Suprapubic skin (tissue), 4 donors: ENCODE results near the gene TBC1D22A. TPM values are rescaled to one million over a fixed set of nuclear protein-coding genes. Genes with fewer than 3 reads are reported as not detected.

ENCODE experiments used
- DNase-seq, 2 donors: peaks; one replicate each; pipeline ENCODE4 v3.0.0-alpha.2; 2019; ENCODE audit warnings: low spot score in 2 of 2
- H3K27ac ChIP-seq: fragments of 200-600 bp; sonication (generic); one replicate; pipeline ENCODE4 v1.5.1; 2019
- H3K27me3 ChIP-seq: fragments of 200-600 bp; sonication (generic); one replicate; pipeline ENCODE4 v1.5.1; 2019
- H3K36me3 ChIP-seq: fragments of 200-600 bp; sonication (generic); one replicate; pipeline ENCODE4 v1.5.1; 2019
- H3K4me1 ChIP-seq: fragments of 200-600 bp; sonication (generic); one replicate; pipeline ENCODE4 v1.5.1; 2019
- H3K4me3 ChIP-seq: fragments of 200-600 bp; sonication (generic); one replicate; pipeline ENCODE4 v1.5.1; 2019; ENCODE audit warnings: mild to moderate bottlenecking
- H3K9me3 ChIP-seq: fragments of 200-600 bp; sonication (generic); one replicate; pipeline ENCODE4 v1.5.1; 2019
- EP300 ChIP-seq: sonication (generic); formaldehyde crosslinking; IDR thresholded peaks from one replicate; pipeline ENCODE4 v1.6.1; 2017; ENCODE audit warnings: antibody characterized with exemption
- POLR2A ChIP-seq, 2 donors: fragments of 450-650 bp; IDR thresholded peaks; one replicate each; pipeline ENCODE4 v1.6.1; 2017; ENCODE audit warnings: antibody characterized with exemption in 2 of 2, mild to moderate bottlenecking in 2 of 2, moderate library complexity in 2 of 2
- POLR2AphosphoS5 ChIP-seq, 3 donors: sonication (generic); formaldehyde crosslinking; IDR thresholded peaks; one replicate each; pipeline ENCODE4 v1.6.1; 2017; ENCODE audit warnings: antibody characterized with exemption in 3 of 3
- WGBS: methylation state at CpG from one replicate; pipeline ENCODE4 v1.1.5; 2018; 5-methylcytosine and 5-hydroxymethylcytosine counted together
- total RNA-seq, 4 donors: library from RNA; depleted of rRNA; stranded (reverse); fragments of >200 nt; gene quantifications; one replicate each; pipeline ENCODE4 v1.1.0, GENCODE V29; 2016
- TF ChIP-seq, protein P1 (sequence below), 2 donors: fragments of 200-600 bp in 1 of 2; fragments of 450-650 bp in 1 of 2; sonication (generic) in 1 of 2; IDR thresholded peaks; one replicate each; pipeline ENCODE4 v1.5.1; 2016 to 2019; ENCODE audit warnings: antibody characterized with exemption in 2 of 2, mild to moderate bottlenecking in 1 of 2, moderate library complexity in 1 of 2

The TBC1D22A gene
- total RNA-seq, 4 donors from 2014 or later = 24.8 to 43.2 (median 35.4) TPM

DNA sequence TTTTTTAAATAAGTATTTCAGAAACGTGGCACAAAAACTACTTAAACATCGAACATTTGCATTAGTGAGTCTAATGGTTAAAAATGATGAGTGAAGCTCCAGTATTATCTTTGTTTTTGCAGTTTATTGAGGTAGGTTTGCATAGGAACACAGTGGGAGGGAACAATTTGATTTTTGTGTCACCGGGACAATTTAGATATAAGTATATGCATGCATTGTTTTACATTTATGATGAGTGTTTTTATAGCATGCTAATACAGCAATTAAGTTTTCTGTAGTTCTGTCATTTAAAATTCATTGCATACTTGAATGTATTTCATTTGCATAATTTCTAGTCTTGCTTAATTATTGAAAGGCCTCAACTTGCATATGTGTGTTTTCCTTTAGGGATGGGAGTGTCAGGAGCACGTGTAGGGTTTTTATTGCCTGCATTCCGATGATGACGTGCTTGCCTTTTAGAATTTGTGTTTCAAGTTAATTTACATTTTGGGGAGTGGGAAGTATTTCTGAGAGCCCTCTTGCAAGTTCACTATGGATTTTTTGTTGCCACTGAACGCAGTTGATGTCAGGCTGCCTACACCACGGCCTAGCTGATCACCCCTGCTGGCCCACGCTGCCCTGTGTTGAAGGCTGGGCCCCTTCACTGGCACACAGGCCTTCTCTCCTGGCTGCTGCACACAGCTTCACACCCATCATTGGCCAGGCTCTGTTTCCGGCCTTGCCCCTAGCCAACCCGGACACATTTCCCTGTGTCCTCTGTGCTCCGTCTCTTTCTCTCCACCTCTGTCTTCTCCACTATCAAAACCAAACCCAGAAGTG lies 120.9 kb downstream of the TBC1D22A start:
- Histone ChIP-seq H3K9me3 (no peaks in the 10 kb centered on the region), H3K4me1 (peaks cover 8% of the 10 kb centered on the region), H3K27me3 (no peaks in the 10 kb centered on the region), H3K36me3 (peaks cover 2% of the 10 kb centered on the region), H3K4me3 (no peak overlapping the region), H3K27ac (no peak overlapping the region)
- 62% methylated on average over 12 of the region's 12 CpGs for WGBS
- no peak for DNase-seq
- TF ChIP-seq, protein P1, sequence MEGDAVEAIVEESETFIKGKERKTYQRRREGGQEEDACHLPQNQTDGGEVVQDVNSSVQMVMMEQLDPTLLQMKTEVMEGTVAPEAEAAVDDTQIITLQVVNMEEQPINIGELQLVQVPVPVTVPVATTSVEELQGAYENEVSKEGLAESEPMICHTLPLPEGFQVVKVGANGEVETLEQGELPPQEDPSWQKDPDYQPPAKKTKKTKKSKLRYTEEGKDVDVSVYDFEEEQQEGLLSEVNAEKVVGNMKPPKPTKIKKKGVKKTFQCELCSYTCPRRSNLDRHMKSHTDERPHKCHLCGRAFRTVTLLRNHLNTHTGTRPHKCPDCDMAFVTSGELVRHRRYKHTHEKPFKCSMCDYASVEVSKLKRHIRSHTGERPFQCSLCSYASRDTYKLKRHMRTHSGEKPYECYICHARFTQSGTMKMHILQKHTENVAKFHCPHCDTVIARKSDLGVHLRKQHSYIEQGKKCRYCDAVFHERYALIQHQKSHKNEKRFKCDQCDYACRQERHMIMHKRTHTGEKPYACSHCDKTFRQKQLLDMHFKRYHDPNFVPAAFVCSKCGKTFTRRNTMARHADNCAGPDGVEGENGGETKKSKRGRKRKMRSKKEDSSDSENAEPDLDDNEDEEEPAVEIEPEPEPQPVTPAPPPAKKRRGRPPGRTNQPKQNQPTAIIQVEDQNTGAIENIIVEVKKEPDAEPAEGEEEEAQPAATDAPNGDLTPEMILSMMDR (IDR thresholded peaks at IDR 0.05) = no peak
- TF ChIP-seq EP300 (no peak), POLR2AphosphoS5 (IDR thresholded peaks at IDR 0.05) (no peak), POLR2A (IDR thresholded peaks at IDR 0.05) (no peak)

DNA sequence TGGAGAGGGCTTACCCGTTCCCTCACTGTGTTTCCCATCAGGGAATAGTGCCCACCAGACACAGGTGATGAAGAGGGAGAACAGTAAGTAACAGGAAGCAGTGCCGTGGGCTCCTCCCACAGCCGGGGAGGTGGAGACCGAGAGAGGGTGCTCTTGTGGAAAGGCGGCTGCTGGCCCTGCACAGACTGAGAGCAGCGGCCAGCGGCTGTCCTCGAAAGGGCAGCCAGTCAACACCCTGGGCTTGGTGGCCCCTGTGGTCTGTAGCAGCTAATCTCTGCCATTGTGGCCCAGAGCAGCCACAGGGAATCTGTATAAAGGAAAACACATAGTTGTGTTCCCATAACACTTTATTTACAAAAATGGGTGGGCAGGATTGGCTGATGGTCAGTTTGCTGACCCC lies 121.9 kb downstream of the TBC1D22A start:
- no peak overlapping the region for H3K27ac ChIP-seq
- 92% methylated on average over 8 of the region's 8 CpGs for WGBS
- H3K9me3 ChIP-seq = no peaks in the 10 kb centered on the region
- no peaks in the 10 kb centered on the region for H3K27me3 ChIP-seq
- peaks cover 8% of the 10 kb centered on the region for H3K4me1 ChIP-seq
- H3K4me3 ChIP-seq = no peak overlapping the region
- H3K36me3 ChIP-seq = peaks cover 2% of the 10 kb centered on the region
- peak in 1 of 2 donors; percentile 30 for DNase-seq
- TF ChIP-seq POLR2AphosphoS5 (IDR thresholded peaks at IDR 0.05) = no peak
- TF ChIP-seq, protein P1 (IDR thresholded peaks at IDR 0.05) = no peak
- no peak for TF ChIP-seq EP300
- TF ChIP-seq POLR2A (IDR thresholded peaks at IDR 0.05) = no peak

DNA sequence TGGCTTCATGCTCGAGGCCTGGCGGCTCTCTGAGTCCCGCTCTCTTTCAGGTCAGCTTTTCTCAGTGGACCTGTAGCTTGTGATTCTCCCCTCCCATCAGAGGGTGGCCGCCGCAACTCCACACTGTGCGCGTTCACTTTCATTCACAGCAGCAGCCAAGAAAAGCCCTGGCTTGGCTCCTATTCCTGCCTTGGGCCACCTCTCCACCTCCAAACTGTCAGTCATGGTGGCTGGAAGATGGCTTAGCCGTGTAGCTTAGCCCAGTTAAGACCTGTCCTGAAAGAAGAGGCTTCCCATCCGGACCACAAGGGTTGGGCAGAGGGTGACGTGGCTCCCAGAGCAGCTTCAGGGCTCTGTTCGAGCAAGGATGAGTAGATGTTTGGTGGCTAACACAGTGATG lies 125.5 kb downstream of the TBC1D22A start:
- peak in 1 of 2 donors; percentile 45 for DNase-seq
- TF ChIP-seq EP300 (no peak), POLR2A (IDR thresholded peaks at IDR 0.05) (no peak), POLR2AphosphoS5 (IDR thresholded peaks at IDR 0.05) (no peak)
- TF ChIP-seq, protein P1 (IDR thresholded peaks at IDR 0.05) = no peak
- H3K27me3 ChIP-seq = no peaks in the 10 kb centered on the region
- H3K9me3 ChIP-seq = no peaks in the 10 kb centered on the region
- WGBS = 95% methylated on average over 3 of the region's 11 CpGs
- peaks cover 5% of the 10 kb centered on the region for H3K36me3 ChIP-seq
- peaks cover 4% of the 10 kb centered on the region for H3K4me1 ChIP-seq
- no peak overlapping the region for H3K4me3 ChIP-seq
- no peak overlapping the region for H3K27ac ChIP-seq

DNA sequence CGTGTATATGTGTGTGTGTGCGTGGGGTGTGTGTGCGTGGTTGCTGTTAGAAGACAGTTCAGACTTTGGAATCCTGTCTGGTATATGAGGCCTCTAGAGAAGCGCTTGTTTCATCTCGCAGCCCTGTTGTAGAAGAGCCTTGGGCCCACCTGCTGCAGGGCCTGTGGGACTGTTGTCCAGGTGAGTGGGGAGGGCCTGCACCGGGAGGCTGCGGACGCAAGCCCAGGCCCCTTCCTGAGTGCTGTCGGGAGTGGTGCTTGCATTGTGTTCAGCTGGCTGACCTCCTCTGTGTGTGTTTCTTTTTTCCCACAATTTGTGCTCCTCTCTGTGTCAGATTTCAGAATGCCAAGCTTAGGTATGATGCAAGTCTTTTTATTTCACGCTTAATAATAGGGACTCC lies 128.4 kb downstream of the TBC1D22A start:
- Histone ChIP-seq H3K4me1 (peaks cover 13% of the 10 kb centered on the region), H3K36me3 (peaks cover 16% of the 10 kb centered on the region), H3K4me3 (no peak overlapping the region), H3K9me3 (no peaks in the 10 kb centered on the region), H3K27me3 (no peaks in the 10 kb centered on the region), H3K27ac (no peak overlapping the region)
- DNase-seq = no peak
- WGBS = 95% methylated on average over 10 of the region's 10 CpGs
- TF ChIP-seq EP300 = no peak
- TF ChIP-seq, protein P1 (IDR thresholded peaks at IDR 0.05) = no peak
- TF ChIP-seq POLR2AphosphoS5 (IDR thresholded peaks at IDR 0.05) = no peak
- no peak for TF ChIP-seq POLR2A (IDR thresholded peaks at IDR 0.05)

DNA sequence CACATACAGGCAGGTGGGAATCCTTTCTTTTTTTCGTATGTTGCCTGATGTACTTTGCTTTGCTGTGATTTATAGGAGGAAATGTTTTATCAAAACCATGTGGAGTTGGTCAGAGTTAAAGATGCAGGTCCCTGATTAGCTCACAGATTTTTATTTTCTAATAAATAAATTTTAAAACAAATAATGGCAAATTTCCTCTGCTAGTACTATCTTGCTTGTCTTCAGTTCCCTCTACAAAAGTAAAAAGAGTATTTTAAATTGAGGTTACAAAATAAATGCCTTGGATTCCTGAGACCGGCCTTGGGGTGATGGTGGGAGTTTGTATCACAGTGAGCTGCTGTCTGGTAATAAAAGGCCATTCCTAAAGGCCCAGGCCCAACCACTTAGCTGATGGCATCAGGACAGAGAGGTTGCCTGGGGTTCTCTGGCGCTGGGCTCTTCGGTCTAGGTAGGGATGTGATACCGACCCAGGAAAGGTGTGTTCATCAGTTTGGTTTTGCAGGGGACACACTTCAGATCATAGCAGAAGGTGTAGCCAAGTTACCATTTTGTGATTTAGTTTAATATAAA lies 129.0 kb downstream of the TBC1D22A start:
- TF ChIP-seq POLR2A (IDR thresholded peaks at IDR 0.05) (no peak), POLR2AphosphoS5 (IDR thresholded peaks at IDR 0.05) (no peak), EP300 (no peak)
- TF ChIP-seq, protein P1 (IDR thresholded peaks at IDR 0.05) = no peak
- Histone ChIP-seq H3K4me1 (peaks cover 13% of the 10 kb centered on the region), H3K4me3 (no peak overlapping the region), H3K27me3 (no peaks in the 10 kb centered on the region), H3K36me3 (peaks cover 17% of the 10 kb centered on the region), H3K27ac (no peak overlapping the region), H3K9me3 (no peaks in the 10 kb centered on the region)
- DNase-seq = peak in 1 of 2 donors; percentile 22
- WGBS = 90% methylated on average over 5 of the region's 5 CpGs
